ENCODE results near the gene BCAN.

BCAN gene

DNA sequence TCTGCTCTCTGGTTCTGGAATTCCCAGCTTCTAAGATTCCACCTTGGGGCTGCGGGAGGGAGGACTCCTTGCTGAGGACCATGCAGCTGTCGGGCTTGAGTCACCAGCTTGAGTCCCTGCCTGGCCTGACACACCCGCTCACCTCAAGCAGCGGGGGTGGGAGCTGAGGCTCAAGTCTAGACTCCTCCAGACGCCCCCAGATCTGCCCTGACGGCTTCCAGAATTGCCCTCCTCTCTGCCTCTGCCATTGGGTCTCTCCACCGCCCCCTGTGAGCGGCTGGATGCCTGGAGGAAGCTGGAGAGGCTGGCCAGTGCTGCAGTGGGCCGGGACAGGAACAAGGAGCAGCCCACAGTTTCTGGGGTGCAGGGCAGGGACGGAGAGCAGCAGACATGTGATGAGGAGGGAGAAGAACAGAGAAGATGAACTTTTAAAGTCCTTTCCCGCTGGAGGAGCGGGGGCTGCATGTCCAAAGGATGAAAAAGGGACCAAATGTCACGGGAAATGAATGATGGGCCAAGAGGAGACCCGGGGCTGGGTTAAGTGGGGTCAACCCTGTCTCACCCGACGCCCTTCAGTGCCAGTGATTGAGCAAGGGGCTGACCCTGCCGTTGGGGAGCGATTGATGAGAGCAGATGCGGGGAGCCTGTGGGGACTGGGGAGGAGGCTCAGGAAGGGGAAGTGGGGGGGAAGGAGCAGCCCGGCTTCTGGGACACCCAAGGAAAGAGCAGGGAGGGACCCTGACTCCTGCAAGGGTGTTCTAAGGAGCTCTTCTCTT, 49.9 kb downstream of the BCAN start:
- H3K27me3 ChIP-seq (ENCODE audit: control insufficient read depth, insufficient read depth, low read length): peaks cover 8% of the 10 kb centered on the region; the same call in 1 of the 2 replicates
- peak overlapping the region; percentile 30; the same call in 1 of the 2 replicates for H3K4me3 ChIP-seq (ENCODE audit: low read depth, low read length)
- H3K9ac ChIP-seq (ENCODE audit: low read depth, low read length): no peak overlapping the region
- no peaks in the 10 kb centered on the region for H3K36me3 ChIP-seq (ENCODE audit: control insufficient read depth, insufficient read depth, low read length)
- H3K9me3 ChIP-seq (ENCODE audit: control insufficient read depth, insufficient read depth, low read length): no peaks in the 10 kb centered on the region
- peak overlapping the region; percentile 89 for H3K27ac ChIP-seq (ENCODE audit: low read depth, low read length)
- H3K4me1 ChIP-seq (ENCODE audit: control insufficient read depth, insufficient read depth, low read length): peaks cover 54% of the 10 kb centered on the region

DNA sequence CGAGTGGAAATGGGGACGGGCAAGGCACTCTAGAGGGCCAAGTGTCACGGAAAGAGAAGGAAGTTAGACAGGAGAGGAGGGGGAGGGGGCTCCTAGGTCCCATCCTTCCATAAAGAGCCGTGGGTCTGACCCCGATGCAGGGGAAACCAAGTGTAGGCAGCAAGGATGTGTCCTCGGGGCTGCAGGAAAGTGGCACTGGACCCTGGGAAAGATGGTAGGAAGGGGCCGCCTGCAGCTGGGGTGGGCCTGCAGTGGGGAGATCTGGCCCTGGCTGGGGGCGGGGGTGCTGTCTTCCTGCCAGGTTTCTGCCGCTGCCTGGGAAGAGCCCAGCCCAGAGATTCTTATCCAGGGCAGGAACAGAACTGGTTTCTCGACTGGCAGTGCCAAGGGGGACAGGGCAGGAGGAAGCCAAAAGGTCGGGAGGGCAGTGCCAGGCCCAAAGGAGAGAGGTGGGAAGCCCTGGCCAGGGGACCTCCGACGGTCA, 50.6 kb downstream of the BCAN start:
- Histone ChIP-seq H3K27ac (ENCODE audit: low read depth, low read length) (peak overlapping the region; percentile 89), H3K36me3 (ENCODE audit: control insufficient read depth, insufficient read depth, low read length) (no peaks in the 10 kb centered on the region), H3K4me1 (ENCODE audit: control insufficient read depth, insufficient read depth, low read length) (peaks cover 54% of the 10 kb centered on the region), H3K27me3 (ENCODE audit: control insufficient read depth, insufficient read depth, low read length) (peaks cover 8% of the 10 kb centered on the region; the same call in 1 of the 2 replicates), H3K9ac (ENCODE audit: low read depth, low read length) (no peak overlapping the region), H3K4me3 (ENCODE audit: low read depth, low read length) (peak overlapping the region; percentile 30), H3K9me3 (ENCODE audit: control insufficient read depth, insufficient read depth, low read length) (no peaks in the 10 kb centered on the region)

DNA sequence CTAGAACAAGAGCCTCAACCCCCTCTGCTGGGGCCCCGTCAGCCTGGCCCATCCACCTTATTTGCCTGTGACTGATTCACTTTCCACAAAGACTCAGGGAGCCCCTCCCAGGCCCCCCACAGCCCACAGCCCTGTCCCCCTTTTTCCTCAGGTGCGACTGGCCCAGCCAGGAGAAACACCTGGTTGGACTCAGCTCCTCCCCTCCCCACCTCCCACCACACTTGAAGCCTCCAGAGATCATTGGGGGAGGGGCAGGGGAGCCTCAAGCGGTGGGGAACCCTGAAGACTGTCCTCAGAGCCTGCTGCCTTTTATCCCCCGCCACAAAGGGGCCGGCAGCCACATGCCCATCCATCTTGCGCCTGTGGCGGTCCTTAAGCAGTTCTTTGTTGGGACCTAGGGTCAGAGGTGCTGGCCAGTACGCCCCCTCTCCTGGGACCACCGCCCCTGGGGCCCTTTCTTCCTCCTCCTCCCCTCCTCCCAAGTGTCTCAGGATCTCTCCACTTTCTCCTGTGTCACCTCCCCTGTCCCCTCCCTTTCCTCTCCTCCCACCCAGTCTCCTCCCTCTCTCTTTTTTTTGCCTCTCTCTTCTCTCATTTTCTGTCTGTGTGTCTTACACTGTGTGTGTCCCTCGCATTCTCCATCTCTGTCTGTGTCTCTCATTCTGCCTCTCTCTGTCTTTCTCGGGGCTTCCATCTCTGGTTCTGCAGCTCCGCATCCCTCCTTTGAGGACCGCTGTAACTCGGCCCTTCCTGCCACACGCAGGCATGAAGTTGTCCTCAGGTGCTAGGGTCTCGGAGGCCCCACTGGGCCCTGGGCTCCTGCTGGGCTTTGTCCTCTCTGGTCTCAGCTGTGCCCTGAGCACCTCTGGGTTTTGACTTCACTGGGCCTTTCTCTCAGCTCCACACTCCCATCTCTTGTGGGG, 51.3 kb downstream of the BCAN start:
- H3K9me3 ChIP-seq (ENCODE audit: control insufficient read depth, insufficient read depth, low read length): no peaks in the 10 kb centered on the region
- H3K9ac ChIP-seq (ENCODE audit: low read depth, low read length): peak overlapping the region; percentile 12; the same call in 1 of the 2 replicates
- H3K4me3 ChIP-seq (ENCODE audit: low read depth, low read length): peak overlapping the region; percentile 40
- H3K36me3 ChIP-seq (ENCODE audit: control insufficient read depth, insufficient read depth, low read length): no peaks in the 10 kb centered on the region; the same call in 1 of the 2 replicates
- H3K27ac ChIP-seq (ENCODE audit: low read depth, low read length): peak overlapping the region; percentile 89
- H3K27me3 ChIP-seq (ENCODE audit: control insufficient read depth, insufficient read depth, low read length): peaks cover 8% of the 10 kb centered on the region; the same call in 1 of the 2 replicates
- H3K4me1 ChIP-seq (ENCODE audit: control insufficient read depth, insufficient read depth, low read length): peaks cover 54% of the 10 kb centered on the region

DNA sequence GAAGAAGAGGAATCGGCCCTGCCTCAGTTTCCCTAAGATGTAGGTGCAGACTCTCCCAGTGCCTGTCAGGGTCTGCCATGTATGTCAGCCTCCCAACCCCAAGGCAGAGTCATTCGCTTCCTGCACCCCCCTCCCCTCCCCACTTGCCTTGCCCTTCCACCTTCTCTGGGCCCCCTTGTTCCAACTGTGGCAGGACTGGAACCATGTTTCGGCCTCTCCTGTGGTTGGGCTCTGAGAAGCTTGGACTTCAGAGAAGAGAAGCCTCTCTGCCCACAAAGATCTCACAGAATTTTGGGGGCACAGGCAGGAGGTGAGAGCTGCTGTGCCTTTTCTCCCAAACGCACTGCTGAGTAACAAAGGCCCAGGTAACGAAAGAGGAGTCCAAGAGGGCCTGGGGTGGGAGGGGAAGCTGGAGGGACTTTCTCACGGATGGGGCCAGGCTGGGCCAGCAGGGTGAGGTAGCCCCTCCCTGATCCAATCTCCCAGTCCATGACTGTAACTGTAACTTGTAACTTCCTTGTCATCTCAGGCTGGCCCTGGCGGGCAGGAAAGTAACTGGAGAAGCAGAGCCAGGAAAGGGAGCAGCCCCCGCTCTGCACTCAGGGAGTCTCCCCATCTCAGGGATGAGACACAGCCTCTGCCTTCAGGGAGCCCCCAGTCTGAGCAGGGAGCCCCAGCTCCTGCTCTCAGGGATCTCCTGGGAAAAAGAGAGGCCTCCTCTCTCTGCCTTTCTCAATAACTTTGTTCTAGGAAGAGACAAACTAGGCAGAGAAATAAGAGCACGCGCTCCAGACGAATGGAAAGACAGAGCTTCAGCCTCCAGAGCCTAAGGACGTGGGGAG, 52.2 kb downstream of the BCAN start:
- Histone ChIP-seq H3K9me3 (ENCODE audit: control insufficient read depth, insufficient read depth, low read length) (no peaks in the 10 kb centered on the region), H3K4me3 (ENCODE audit: low read depth, low read length) (peak overlapping the region; percentile 13; the same call in 1 of the 2 replicates), H3K36me3 (ENCODE audit: control insufficient read depth, insufficient read depth, low read length) (peaks cover 7% of the 10 kb centered on the region), H3K4me1 (ENCODE audit: control insufficient read depth, insufficient read depth, low read length) (peaks cover 53% of the 10 kb centered on the region), H3K27ac (ENCODE audit: low read depth, low read length) (peak overlapping the region; percentile 89), H3K9ac (ENCODE audit: low read depth, low read length) (peak overlapping the region; percentile 19; the same call in 1 of the 2 replicates), H3K27me3 (ENCODE audit: control insufficient read depth, insufficient read depth, low read length) (peaks cover 8% of the 10 kb centered on the region; the same call in 1 of the 2 replicates)

DNA sequence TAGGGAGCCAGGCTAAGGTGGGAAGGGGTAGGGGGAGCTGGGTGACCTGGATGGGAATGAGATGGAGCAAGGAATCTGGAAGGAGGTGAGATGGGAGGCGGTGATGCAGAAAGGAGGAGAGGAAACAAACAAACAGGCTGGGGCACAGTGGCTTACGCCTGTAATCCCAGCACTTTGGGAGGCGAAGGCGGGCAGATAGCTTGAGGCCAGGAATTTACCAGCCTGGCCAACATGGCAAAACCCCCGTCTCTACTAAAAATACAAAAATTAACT, 52.7 kb downstream of the BCAN start:
- Histone ChIP-seq H3K27ac (ENCODE audit: low read depth, low read length) (peak overlapping the region; percentile 89), H3K9me3 (ENCODE audit: control insufficient read depth, insufficient read depth, low read length) (no peaks in the 10 kb centered on the region), H3K9ac (ENCODE audit: low read depth, low read length) (no peak overlapping the region; the same call in 1 of the 2 replicates), H3K27me3 (ENCODE audit: control insufficient read depth, insufficient read depth, low read length) (peaks cover 8% of the 10 kb centered on the region; the same call in 1 of the 2 replicates), H3K36me3 (ENCODE audit: control insufficient read depth, insufficient read depth, low read length) (peaks cover 12% of the 10 kb centered on the region), H3K4me3 (ENCODE audit: low read depth, low read length) (no peak overlapping the region), H3K4me1 (ENCODE audit: control insufficient read depth, insufficient read depth, low read length) (peaks cover 49% of the 10 kb centered on the region)

DNA sequence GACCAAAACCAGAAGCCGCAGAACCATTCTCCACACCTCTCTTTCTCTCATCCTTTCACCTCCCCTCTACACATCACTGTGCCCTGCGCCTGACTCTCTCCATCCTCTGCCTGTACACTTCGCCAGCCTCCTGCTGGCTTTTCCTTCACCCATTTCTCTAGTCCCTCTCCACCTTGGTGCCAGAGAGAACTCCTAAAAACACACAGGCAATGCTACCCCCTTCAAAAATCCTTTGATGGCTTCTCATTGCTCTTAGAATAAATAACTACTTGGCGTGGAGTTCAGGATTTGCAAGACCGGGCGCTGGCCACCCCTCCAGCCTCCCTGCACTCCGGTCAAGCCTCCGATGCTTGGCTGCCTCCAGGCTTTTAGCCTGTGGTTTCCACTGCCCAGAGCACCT, 54.8 kb downstream of the BCAN start:
- Histone ChIP-seq H3K9me3 (ENCODE audit: control insufficient read depth, insufficient read depth, low read length) (no peaks in the 10 kb centered on the region), H3K4me3 (ENCODE audit: low read depth, low read length) (no peak overlapping the region), H3K9ac (ENCODE audit: low read depth, low read length) (no peak overlapping the region), H3K27ac (ENCODE audit: low read depth, low read length) (no peak overlapping the region), H3K4me1 (ENCODE audit: control insufficient read depth, insufficient read depth, low read length) (peaks cover 28% of the 10 kb centered on the region), H3K27me3 (ENCODE audit: control insufficient read depth, insufficient read depth, low read length) (no peaks in the 10 kb centered on the region), H3K36me3 (ENCODE audit: control insufficient read depth, insufficient read depth, low read length) (peaks cover 32% of the 10 kb centered on the region)

DNA sequence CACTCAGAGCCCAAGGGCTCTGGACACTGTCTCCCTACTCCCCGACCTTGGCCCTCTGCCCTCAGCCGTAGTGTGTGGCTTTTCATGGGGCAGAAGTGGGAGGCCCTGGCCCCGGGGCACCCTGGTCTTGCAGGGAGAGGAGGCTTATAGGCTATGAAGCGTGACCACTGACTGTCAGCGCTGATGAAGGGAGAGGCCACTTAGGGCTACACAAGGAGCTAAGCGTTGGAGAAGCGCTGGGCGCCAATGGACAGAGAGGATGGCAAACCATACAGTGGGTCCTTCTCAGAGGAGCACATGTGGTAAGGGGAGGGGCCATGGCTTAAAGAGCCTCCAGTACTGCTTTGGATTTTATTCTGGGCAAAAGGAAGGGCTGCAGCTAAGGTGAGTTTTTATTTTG, 55.6 kb downstream of the BCAN start:
- Histone ChIP-seq H3K27me3 (ENCODE audit: control insufficient read depth, insufficient read depth, low read length) (no peaks in the 10 kb centered on the region), H3K27ac (ENCODE audit: low read depth, low read length) (no peak overlapping the region), H3K9ac (ENCODE audit: low read depth, low read length) (no peak overlapping the region), H3K4me3 (ENCODE audit: low read depth, low read length) (no peak overlapping the region), H3K9me3 (ENCODE audit: control insufficient read depth, insufficient read depth, low read length) (no peaks in the 10 kb centered on the region), H3K4me1 (ENCODE audit: control insufficient read depth, insufficient read depth, low read length) (peaks cover 20% of the 10 kb centered on the region), H3K36me3 (ENCODE audit: control insufficient read depth, insufficient read depth, low read length) (peaks cover 32% of the 10 kb centered on the region)

DNA sequence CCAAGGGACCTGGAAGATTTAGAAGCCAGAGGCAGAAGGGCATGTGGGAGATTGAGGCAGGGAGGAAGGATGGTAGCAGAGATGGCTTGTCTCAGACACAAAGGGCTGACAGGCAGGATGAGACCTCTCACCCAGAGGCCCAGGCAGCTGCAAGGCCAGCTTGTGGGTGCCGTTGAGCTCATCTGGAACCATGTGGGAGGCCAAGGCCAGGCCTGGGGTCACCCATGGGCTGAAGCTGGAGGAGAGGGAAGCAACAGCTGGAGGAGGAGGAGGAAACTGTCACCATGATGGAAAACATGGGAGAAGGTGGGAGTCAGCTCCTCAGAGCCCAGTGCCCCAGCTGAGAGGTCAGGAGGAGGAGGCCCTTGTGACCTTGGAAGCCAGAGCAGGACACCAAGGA, 57.1 kb downstream of the BCAN start:
- H3K36me3 ChIP-seq (ENCODE audit: control insufficient read depth, insufficient read depth, low read length): peaks cover 32% of the 10 kb centered on the region
- H3K27ac ChIP-seq (ENCODE audit: low read depth, low read length): no peak overlapping the region
- H3K4me1 ChIP-seq (ENCODE audit: control insufficient read depth, insufficient read depth, low read length): peaks cover 18% of the 10 kb centered on the region
- no peaks in the 10 kb centered on the region for H3K9me3 ChIP-seq (ENCODE audit: control insufficient read depth, insufficient read depth, low read length)
- H3K9ac ChIP-seq (ENCODE audit: low read depth, low read length): no peak overlapping the region
- H3K4me3 ChIP-seq (ENCODE audit: low read depth, low read length): no peak overlapping the region
- H3K27me3 ChIP-seq (ENCODE audit: control insufficient read depth, insufficient read depth, low read length): peaks cover 3% of the 10 kb centered on the region

DNA sequence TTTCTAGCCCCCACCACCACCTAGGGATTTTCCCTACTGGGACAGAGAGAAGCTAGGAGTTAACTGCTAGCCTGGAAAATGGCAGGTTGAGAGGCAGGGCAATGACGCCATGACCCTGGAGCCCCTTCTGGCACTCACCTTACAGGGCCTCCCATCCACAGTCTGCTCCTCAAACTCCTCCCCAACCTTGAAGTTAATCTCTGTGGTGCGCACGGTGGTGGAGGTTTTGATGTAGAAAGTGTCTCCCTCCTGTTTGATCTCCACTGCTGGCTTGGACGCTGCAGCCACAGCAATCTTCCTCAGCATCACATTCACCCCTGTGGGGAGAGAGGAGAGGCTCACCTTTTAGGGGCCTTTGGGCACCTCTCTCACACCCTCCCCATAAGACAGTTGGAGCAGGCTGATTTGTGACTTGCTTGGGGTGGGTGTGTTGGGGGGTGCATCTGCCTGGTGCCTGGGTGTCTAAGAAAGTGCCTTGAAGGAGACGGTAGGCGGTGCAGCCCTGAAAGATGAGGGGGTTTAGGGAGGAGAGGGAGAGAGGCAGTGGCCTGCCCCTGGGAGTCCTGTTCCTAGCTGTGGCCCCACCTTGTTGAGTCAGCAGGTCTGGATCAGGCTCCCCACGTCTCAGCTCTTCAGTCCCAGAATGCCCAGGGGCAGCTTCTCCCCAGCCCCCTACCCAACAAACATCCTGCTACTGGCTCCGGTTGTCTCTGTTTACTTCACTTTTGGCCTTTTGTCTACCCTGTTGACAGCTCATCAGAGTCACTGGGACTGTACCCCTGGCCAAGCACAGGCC, 59.0 kb downstream of the BCAN start:
- Histone ChIP-seq H3K9me3 (ENCODE audit: control insufficient read depth, insufficient read depth, low read length) (no peaks in the 10 kb centered on the region), H3K27me3 (ENCODE audit: control insufficient read depth, insufficient read depth, low read length) (peaks cover 16% of the 10 kb centered on the region), H3K4me3 (ENCODE audit: low read depth, low read length) (no peak overlapping the region), H3K4me1 (ENCODE audit: control insufficient read depth, insufficient read depth, low read length) (peaks cover 17% of the 10 kb centered on the region), H3K9ac (ENCODE audit: low read depth, low read length) (no peak overlapping the region), H3K36me3 (ENCODE audit: control insufficient read depth, insufficient read depth, low read length) (peaks cover 32% of the 10 kb centered on the region), H3K27ac (ENCODE audit: low read depth, low read length) (no peak overlapping the region)

DNA sequence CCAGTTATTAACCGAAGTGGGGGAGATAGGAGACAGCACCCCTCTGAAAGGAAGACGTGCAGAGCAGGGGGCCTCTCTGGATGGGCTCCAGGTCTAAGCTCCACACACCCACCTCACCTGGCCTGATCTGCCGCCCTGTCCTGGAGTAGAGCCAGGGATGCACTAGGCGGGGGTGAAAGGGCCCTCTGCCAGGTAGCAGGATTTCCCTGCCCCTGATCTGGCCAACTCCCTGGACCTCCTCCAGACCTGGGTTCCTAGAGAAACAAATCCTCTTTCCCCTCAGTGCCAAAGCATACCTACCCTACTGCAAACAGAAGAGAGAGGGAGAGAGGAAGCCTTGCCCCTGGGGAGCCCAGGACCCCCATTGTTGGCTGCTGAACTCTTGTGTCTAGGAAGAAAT, 61.4 kb downstream of the BCAN start:
- no peaks in the 10 kb centered on the region for H3K9me3 ChIP-seq (ENCODE audit: control insufficient read depth, insufficient read depth, low read length)
- no peak overlapping the region for H3K27ac ChIP-seq (ENCODE audit: low read depth, low read length)
- H3K4me3 ChIP-seq (ENCODE audit: low read depth, low read length): peak overlapping the region; percentile 73
- H3K36me3 ChIP-seq (ENCODE audit: control insufficient read depth, insufficient read depth, low read length): peaks cover 32% of the 10 kb centered on the region
- no peak overlapping the region for H3K9ac ChIP-seq (ENCODE audit: low read depth, low read length)
- peaks cover 16% of the 10 kb centered on the region for H3K27me3 ChIP-seq (ENCODE audit: control insufficient read depth, insufficient read depth, low read length)
- peaks cover 29% of the 10 kb centered on the region for H3K4me1 ChIP-seq (ENCODE audit: control insufficient read depth, insufficient read depth, low read length)

Data from HUES48 (cell line).